ENCODE measurements around the gene CEBPE. TPM values are rescaled to one million over a fixed set of nuclear protein-coding genes. Genes with fewer than 3 reads are reported as not detected.

Gene CEBPE
- total RNA-seq, 1 donor from 2014 or later: not detected

- Mint-ChIP-seq H3K4me3 (ENCODE audit: unreplicated experiment) (no peak overlapping the region), H3K36me3 (ENCODE audit: low read depth) (peaks cover 23% of the 10 kb centered on the region), H3K4me1 (ENCODE audit: low read depth) (peaks cover 43% of the 10 kb centered on the region), H3K27ac (ENCODE audit: unreplicated experiment) (no peak overlapping the region), H3K27me3 (ENCODE audit: low read depth) (no peaks in the 10 kb centered on the region), H3K9me3 (ENCODE audit: low read depth) (no peaks in the 10 kb centered on the region)
- DNase-seq (ENCODE audit: low spot score): no peak
- TF ChIP-seq, protein P1, sequence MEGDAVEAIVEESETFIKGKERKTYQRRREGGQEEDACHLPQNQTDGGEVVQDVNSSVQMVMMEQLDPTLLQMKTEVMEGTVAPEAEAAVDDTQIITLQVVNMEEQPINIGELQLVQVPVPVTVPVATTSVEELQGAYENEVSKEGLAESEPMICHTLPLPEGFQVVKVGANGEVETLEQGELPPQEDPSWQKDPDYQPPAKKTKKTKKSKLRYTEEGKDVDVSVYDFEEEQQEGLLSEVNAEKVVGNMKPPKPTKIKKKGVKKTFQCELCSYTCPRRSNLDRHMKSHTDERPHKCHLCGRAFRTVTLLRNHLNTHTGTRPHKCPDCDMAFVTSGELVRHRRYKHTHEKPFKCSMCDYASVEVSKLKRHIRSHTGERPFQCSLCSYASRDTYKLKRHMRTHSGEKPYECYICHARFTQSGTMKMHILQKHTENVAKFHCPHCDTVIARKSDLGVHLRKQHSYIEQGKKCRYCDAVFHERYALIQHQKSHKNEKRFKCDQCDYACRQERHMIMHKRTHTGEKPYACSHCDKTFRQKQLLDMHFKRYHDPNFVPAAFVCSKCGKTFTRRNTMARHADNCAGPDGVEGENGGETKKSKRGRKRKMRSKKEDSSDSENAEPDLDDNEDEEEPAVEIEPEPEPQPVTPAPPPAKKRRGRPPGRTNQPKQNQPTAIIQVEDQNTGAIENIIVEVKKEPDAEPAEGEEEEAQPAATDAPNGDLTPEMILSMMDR (IDR thresholded peaks at IDR 0.05): no peak
These were observed 44.1 kb downstream of the CEBPE start for GRCh38 chr14:23074906-23075305.

GRCh38 chr14:23071921-23072539 is 47.0 kb downstream of the CEBPE start:
- Mint-ChIP-seq H3K27me3 (ENCODE audit: low read depth) (no peaks in the 10 kb centered on the region), H3K4me3 (ENCODE audit: unreplicated experiment) (peak overlapping the region; percentile 86), H3K9me3 (ENCODE audit: low read depth) (no peaks in the 10 kb centered on the region), H3K36me3 (ENCODE audit: low read depth) (peaks cover 12% of the 10 kb centered on the region), H3K4me1 (ENCODE audit: low read depth) (peaks cover 35% of the 10 kb centered on the region), H3K27ac (ENCODE audit: unreplicated experiment) (peak overlapping the region; percentile 95)
- TF ChIP-seq, protein P1 (IDR thresholded peaks at IDR 0.05): no peak
- no peak for DNase-seq (ENCODE audit: low spot score)

DNA sequence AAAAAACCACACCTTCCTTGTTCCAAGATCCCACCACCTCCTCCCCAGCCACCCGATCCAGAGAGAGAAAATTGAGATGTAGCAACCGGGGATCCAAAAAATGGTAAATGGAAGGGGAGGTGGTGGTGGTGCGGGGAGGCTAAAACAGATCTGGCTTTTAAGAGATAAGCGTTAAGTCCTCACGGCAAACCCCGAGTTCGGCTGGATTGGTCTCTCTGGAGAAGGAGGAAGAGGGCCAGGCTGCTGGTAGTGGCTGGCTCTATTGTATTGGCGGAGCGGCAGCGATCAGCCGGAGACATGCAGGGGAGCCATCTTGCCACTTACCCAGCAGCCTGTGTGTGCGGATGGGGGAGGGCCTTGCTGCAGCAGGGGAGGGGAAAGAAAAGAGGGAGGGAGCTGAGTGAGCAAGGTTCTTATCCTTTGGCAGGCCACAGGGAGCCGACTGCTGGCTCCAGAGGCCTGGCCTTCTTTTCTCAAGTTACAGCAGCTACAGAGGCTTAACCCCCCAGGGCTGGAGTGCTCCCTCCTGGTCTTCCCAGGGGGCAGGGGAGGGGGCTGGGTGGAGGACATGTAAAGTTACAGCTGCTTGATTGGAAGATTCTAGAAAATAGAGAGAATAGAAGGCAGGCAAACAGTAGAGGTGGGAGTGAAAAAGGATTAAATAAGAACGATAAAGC is 47.7 kb downstream of the CEBPE start:
- H3K27ac Mint-ChIP-seq (ENCODE audit: unreplicated experiment): peak overlapping the region; percentile 95
- no peaks in the 10 kb centered on the region for H3K9me3 Mint-ChIP-seq (ENCODE audit: low read depth)
- no peaks in the 10 kb centered on the region for H3K27me3 Mint-ChIP-seq (ENCODE audit: low read depth)
- H3K4me3 Mint-ChIP-seq (ENCODE audit: unreplicated experiment): peak overlapping the region; percentile 86
- peaks cover 13% of the 10 kb centered on the region for H3K36me3 Mint-ChIP-seq (ENCODE audit: low read depth)
- DNase-seq (ENCODE audit: low spot score): no peak
- peaks cover 35% of the 10 kb centered on the region for H3K4me1 Mint-ChIP-seq (ENCODE audit: low read depth)
- TF ChIP-seq, protein P1 (IDR thresholded peaks at IDR 0.05): no peak

DNA sequence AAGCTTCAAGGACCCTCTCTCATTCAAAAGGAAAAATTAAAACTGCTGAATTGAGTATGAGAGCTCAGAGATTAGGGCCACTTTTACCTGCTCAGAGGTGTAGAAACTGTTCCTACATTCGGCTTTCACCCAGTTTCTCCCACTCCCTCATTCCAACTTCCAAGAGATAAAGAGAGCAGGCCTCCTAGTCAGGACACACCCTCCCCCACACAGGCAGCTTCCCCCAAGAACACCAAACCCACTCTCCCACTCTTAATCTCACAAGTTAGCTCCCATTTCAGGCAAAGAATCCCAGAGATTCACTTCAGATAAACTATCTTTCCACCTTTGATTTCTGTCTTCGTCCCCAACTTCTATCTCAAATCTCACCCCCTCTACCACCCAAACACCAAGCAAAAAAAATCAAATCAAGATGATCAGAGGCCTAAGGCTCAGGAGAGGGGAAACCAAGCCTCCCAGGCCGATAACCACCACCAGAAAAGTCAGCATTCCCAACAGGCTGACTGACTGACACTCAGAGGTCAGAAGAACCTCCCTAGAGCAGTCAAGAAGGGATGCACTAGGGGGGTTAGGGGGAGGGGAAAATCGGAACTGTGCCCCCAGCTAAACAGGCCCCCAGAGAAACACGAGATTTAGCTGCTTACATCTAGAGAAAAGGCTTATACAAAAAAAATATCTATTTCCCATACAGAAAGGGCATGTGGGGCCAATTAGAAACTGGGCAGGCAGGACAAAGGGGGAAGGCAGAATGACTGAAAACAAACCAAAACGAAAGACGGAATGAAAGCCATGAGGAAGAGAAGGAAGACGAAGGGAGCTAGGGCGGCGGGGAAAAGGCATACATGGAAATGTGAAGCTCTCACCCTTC is 48.6 kb downstream of the CEBPE start:
- Mint-ChIP-seq H3K4me1 (ENCODE audit: low read depth) (peaks cover 40% of the 10 kb centered on the region), H3K4me3 (ENCODE audit: unreplicated experiment) (peak overlapping the region; percentile 86), H3K27ac (ENCODE audit: unreplicated experiment) (peak overlapping the region; percentile 95), H3K36me3 (ENCODE audit: low read depth) (peaks cover 18% of the 10 kb centered on the region), H3K9me3 (ENCODE audit: low read depth) (no peaks in the 10 kb centered on the region), H3K27me3 (ENCODE audit: low read depth) (no peaks in the 10 kb centered on the region)
- DNase-seq (ENCODE audit: low spot score): no peak
- TF ChIP-seq, protein P1 (IDR thresholded peaks at IDR 0.05): no peak

DNA sequence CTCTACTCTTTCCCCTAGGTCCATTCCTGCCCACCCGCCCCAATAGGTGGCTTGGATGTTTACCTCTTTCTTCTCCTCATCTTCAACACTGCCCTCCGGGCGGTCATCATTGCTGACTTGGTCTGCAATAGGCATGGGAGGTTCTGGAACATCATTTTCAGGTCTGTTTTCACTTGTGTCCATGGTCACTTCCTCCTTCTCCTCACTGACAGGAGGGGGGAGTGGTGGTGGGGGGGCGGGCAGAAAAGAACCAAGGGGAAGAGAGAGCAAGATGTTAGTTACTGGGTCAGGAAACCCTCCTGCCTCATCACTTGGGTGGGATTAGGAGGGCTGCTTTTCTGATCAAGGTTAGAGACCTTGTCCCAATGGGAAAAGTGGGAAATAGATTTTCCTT is 49.6 kb downstream of the CEBPE start:
- no peak overlapping the region for H3K4me3 Mint-ChIP-seq (ENCODE audit: unreplicated experiment)
- DNase-seq (ENCODE audit: low spot score): no peak
- peaks cover 40% of the 10 kb centered on the region for H3K4me1 Mint-ChIP-seq (ENCODE audit: low read depth)
- H3K36me3 Mint-ChIP-seq (ENCODE audit: low read depth): peaks cover 16% of the 10 kb centered on the region
- TF ChIP-seq, protein P1 (IDR thresholded peaks at IDR 0.05): no peak
- H3K27ac Mint-ChIP-seq (ENCODE audit: unreplicated experiment): peak overlapping the region; percentile 36
- no peaks in the 10 kb centered on the region for H3K27me3 Mint-ChIP-seq (ENCODE audit: low read depth)
- H3K9me3 Mint-ChIP-seq (ENCODE audit: low read depth): no peaks in the 10 kb centered on the region
